ENCODE measurements around the gene RNF168.
"Not testable (repeated sequence)": the region's sequence is repeated elsewhere in the genome, so short reads cannot be mapped to it uniquely, and the experiment has no call there.

Gene RNF168

DNA sequence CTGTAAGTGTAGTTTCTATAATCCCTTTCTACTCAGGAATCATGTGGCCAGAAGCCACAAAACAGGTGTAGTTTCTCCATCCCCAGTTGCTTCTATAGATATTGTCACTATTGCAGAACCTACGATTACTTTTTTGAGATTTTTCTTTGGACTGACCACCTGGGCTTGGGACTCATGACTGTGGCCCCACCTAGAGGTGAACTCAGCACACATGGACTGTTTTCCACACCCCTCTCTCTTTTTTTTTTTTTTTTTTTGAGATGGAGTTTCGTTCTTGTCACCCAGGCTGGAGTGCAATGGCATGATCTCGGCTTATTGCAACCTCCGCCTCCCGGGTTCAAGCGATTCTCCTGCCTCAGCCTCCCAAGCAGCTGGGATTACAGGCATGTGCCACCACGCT is 58.2 kb downstream of the RNF168 start:
- DNase-seq (ENCODE audit: low spot score): peak; percentile 47
- in situ Hi-C loops (cut with MboI; ENCODE audit: low pct_unique_long_range_greater_than_20kb, low sequenced_read_pairs, unreplicated experiment): not testable (repeated sequence)
- peak; percentile 49 for TF ChIP-seq CTCF (IDR thresholded peaks at IDR 0.05; ENCODE audit: extremely low read depth, insufficient read depth, missing control alignments)

DNA sequence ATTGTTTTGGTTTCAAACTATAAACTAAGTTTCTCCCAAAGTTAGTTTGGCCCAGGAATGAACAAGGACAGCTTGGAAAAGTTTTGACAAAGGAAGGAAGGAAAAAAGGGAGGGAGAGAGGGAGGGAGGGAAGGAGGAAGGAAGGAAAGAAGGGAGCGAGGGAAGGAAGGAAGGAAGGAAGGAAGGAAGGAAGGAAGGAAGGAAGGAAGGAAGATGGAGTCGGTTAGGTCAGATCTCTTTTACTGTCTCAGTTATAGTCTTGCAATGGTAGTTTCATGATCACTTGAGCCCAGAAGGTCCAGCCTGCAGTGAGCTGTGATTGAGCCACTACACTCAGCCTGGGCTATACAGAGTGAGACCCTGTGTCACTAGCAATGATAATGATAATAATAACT is 59.1 kb downstream of the RNF168 start:
- no peak for TF ChIP-seq CTCF (IDR thresholded peaks at IDR 0.05; ENCODE audit: extremely low read depth, insufficient read depth, missing control alignments)
- DNase-seq (ENCODE audit: low spot score): no peak
- in situ Hi-C loops (cut with MboI; ENCODE audit: low pct_unique_long_range_greater_than_20kb, low sequenced_read_pairs, unreplicated experiment): no loop called here

DNA sequence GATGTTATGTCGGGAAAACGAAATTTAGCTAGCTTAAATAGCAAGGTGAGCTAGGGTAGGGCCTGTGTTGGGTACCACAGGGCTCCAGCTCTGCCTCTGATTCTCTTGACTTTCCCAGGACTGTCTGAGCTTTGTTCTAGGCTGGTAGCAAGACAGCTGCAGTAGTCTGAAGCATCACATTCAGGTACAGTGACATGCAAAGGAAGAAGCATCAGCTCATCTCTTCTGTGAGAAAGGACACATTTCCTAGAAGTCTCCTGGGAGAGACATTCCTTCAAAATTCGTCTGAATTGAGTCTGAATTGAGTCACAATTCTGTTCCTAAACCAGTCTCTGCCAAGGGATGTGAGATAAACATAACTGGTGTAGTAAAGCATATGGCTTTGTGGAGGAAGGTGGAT is 62.9 kb downstream of the RNF168 start:
- no peak for TF ChIP-seq CTCF (IDR thresholded peaks at IDR 0.05; ENCODE audit: extremely low read depth, insufficient read depth, missing control alignments)
- in situ Hi-C loops (cut with MboI; ENCODE audit: low pct_unique_long_range_greater_than_20kb, low sequenced_read_pairs, unreplicated experiment): no loop called here
- no peak for DNase-seq (ENCODE audit: low spot score)

DNA sequence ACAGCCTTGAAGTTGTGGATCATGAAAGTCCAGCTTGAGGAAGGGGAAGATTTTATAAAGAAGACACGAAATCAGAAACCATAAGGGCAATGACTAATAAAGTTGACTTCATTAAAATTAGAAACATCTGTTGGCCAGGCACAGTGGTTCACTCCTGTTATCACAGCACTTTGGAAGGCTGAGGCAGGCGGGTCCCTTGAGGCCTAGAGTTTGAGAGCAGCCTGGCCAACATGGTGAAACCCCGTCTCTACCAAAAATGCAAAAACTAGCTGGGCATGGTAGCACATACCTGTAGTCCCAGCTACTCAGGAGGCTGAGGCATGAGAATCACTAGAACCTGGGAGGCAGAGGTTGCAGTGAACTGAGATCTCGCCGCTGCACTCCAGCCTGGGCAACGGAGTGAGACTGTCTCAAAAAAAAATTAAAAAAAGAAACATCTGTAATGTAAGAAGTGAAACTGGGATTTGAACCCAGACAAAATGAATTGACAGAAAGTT is 63.5 kb downstream of the RNF168 start:
- DNase-seq (ENCODE audit: low spot score): no peak
- no peak for TF ChIP-seq CTCF (IDR thresholded peaks at IDR 0.05; ENCODE audit: extremely low read depth, insufficient read depth, missing control alignments)
- in situ Hi-C loops (cut with MboI; ENCODE audit: low pct_unique_long_range_greater_than_20kb, low sequenced_read_pairs, unreplicated experiment): no loop called here

DNA sequence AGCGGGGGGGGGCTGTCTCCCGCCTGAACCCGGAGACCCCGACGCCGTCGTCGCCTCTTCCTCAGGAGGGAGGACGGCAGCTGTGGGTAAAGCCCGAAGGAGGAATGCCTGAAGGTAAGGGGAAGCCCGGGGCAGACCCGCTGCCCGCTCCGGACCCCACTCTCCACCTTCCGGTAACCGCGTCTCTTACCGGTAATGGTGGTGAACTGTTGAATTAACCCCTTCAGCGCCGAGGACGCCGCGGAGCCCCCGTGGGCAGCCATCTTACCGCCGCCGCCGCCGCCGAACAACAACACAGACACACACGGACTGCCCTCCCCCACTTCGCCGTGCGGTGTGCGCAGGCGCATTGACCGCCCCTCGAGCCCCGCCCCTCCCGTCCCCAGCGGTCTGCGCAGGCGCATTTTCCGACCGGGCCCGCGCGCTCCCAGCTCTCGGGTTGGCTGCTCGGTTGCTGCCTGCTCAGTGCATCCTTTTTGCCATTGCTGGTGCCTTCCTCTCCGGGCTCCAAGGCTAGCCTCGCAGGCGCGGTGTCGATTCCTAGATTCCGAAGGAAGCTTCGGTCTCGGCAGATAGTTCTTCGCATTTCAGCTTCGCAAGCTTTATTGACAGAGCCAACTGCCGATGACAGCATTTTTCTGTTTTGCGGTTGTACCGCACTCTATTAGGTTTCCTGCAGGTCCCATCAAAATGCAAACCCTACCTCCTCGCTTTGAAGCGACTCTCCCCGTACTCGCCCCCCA is 71.3 kb downstream of the RNF168 start, which contains the start of gene UBXN7:
TSS of gene UBXN7 (minus strand) at position 291 of the 743 bp plus-strand sequence. CDS start at position 263, 28 bp downstream.
- TF ChIP-seq CTCF (IDR thresholded peaks at IDR 0.05; ENCODE audit: extremely low read depth, insufficient read depth, missing control alignments): no peak
- in situ Hi-C loops (cut with MboI; ENCODE audit: low pct_unique_long_range_greater_than_20kb, low sequenced_read_pairs, unreplicated experiment): no loop called here
- peak; percentile 97 for DNase-seq (ENCODE audit: low spot score)

- in situ Hi-C loops (cut with MboI; ENCODE audit: low pct_unique_long_range_greater_than_20kb, low sequenced_read_pairs, unreplicated experiment): no loop called here
- TF ChIP-seq CTCF (IDR thresholded peaks at IDR 0.05; ENCODE audit: extremely low read depth, insufficient read depth, missing control alignments): no peak
- DNase-seq (ENCODE audit: low spot score): peak; percentile 69
These were observed 72.1 kb downstream of the RNF168 start for GRCh38 chr3:196431181-196432136.

All from GM13977 (cell line).